HG03175 (cell line): ENCODE measurements around the gene SULT1A2.
"Not testable (repeated sequence)": the region's sequence is repeated elsewhere in the genome, so short reads cannot be mapped to it uniquely, and the experiment has no call there.

ENCODE experiments used
- ATAC-seq: cut with Tn5 transposase; IDR thresholded peaks from one replicate; pipeline ENCODE4 v1.9.1; 2021; ENCODE audit warnings: mild to moderate bottlenecking, moderate library complexity; ENCODE audit not compliant: unreplicated experiment

Gene SULT1A2

GRCh38 chr16:28562199-28562598 lies 34.7 kb downstream of the SULT1A2 start:
- ATAC-seq = no peak

GRCh38 chr16:28561557-28562187 lies 35.2 kb downstream of the SULT1A2 start:
- no peak for ATAC-seq

GRCh38 chr16:28558456-28558855 lies 38.4 kb downstream of the SULT1A2 start:
- no peak for ATAC-seq

GRCh38 chr16:28556914-28557320 lies 39.9 kb downstream of the SULT1A2 start:
- ATAC-seq = no peak

GRCh38 chr16:28555561-28555960 lies 41.3 kb downstream of the SULT1A2 start:
- ATAC-seq = no peak

- no peak for ATAC-seq
Measured at GRCh38 chr16:28554634-28555423, 42.0 kb downstream of the SULT1A2 start.

- peak; percentile 82 for ATAC-seq
Measured at GRCh38 chr16:28553776-28554633, 42.8 kb downstream of the SULT1A2 start, which contains the start of gene SGF29. SGF29 (plus strand) TSS chr16:28553920; CDS start chr16:28581070, 27,150 bp downstream.

GRCh38 chr16:28549301-28549899 lies 47.5 kb downstream of the SULT1A2 start:
- ATAC-seq = no peak

GRCh38 chr16:28548306-28548802 lies 48.5 kb downstream of the SULT1A2 start:
- no peak for ATAC-seq

- no peak for ATAC-seq
Measured at GRCh38 chr16:28546626-28547025, 50.2 kb downstream of the SULT1A2 start.

GRCh38 chr16:28545964-28546363 lies 50.9 kb downstream of the SULT1A2 start:
- not testable (repeated sequence) for ATAC-seq

GRCh38 chr16:28544998-28545397 lies 51.9 kb downstream of the SULT1A2 start:
- no peak for ATAC-seq

- ATAC-seq = no peak
Measured at GRCh38 chr16:28543072-28543471, 53.8 kb downstream of the SULT1A2 start.

- no peak for ATAC-seq
Measured at GRCh38 chr16:28542646-28543045, 54.2 kb downstream of the SULT1A2 start.
